SK-N-SH (cell line): ENCODE results near the gene MAML3. TPM values are rescaled to one million over a fixed set of nuclear protein-coding genes. Genes with fewer than 3 reads are reported as not detected.

Experiments used
- CTCF ChIA-PET: fragments of 300-600, 350-600 bp; formaldehyde crosslinking; extraction: SDS; loops from one replicate; lab custom pipeline; 2021; lab: Yijun Ruan, JAX
- POLR2A ChIA-PET: fragments of 350-600 bp; sonication (Branson Sonifier 250); formaldehyde crosslinking; extraction: SDS; loops from one replicate; lab custom pipeline; 2020; ENCODE audit warnings: antibody characterized with exemption, inconsistent platforms; lab: Yijun Ruan, JAX
- DNase-seq: peaks from one replicate; pipeline ENCODE4 v3.0.0; 2012
- H2AFZ ChIP-seq: fragments of 200-600 bp; sonication (generic); 2 replicates; pipeline ENCODE4 v1.8.1; 2016; ENCODE audit warnings: antibody characterized with exemption, mild to moderate bottlenecking, low read depth
- H3F3A ChIP-seq: fragments of 200-600 bp; sonication (generic); replicated peaks from 2 replicates; pipeline ENCODE3; 2016; ENCODE audit warnings: antibody characterized with exemption, mild to moderate bottlenecking; ENCODE audit not compliant: insufficient read depth
- H3K27ac ChIP-seq, 2 experiments: fragments of 200-500 bp in 1 of 2; fragments of 200-600 bp in 1 of 2; sonication (Bioruptor generic) in 1 of 2; sonication (generic), shearing (Covaris generic) in 1 of 2; 2 replicates each; pipeline versions ENCODE4 v1.5.1 to v1.6.1; 2014 to 2016; ENCODE audit warnings: low read depth in 2 of 2, inconsistent platforms in 1 of 2, low read length in 1 of 2, mild to moderate bottlenecking in 1 of 2, mixed read lengths in 1 of 2
- H3K27me3 ChIP-seq: fragments of 200-600 bp; sonication (generic), shearing (Covaris generic); 2 replicates; pipeline ENCODE4 v1.6.1; 2016; ENCODE audit warnings: mixed run types; ENCODE audit not compliant: insufficient read depth
- H3K36me3 ChIP-seq, 2 experiments: fragments of 200-500 bp in 1 of 2; fragments of 200-600 bp in 1 of 2; sonication (Bioruptor generic) in 1 of 2; sonication (generic) in 1 of 2; replicated peaks in 1 of 2; 2 replicates each; pipeline versions ENCODE3 to v1.5.1; 2014 to 2016; ENCODE audit warnings: low read length in 1 of 2, mild to moderate bottlenecking in 1 of 2; ENCODE audit not compliant: insufficient read depth in 2 of 2, control insufficient read depth in 1 of 2
- H3K4me1 ChIP-seq, 2 experiments: fragments of 200-500 bp in 1 of 2; fragments of 200-600 bp in 1 of 2; sonication (Bioruptor generic) in 1 of 2; sonication (generic), shearing (Covaris generic) in 1 of 2; 2 replicates each; pipeline versions ENCODE4 v1.5.1 to v1.6.1; 2014 to 2016; ENCODE audit warnings: low read depth in 1 of 2, low read length in 1 of 2, mixed run types in 1 of 2; ENCODE audit not compliant: insufficient read depth in 2 of 2, control insufficient read depth in 1 of 2
- H3K4me2 ChIP-seq: fragments of 200-600 bp; sonication (generic), shearing (Covaris generic); 2 replicates; pipeline ENCODE4 v1.6.1; 2017; ENCODE audit warnings: mixed run types
- H3K4me3 ChIP-seq, 2 experiments: fragments of 200-500 bp in 1 of 2; fragments of 200-600 bp in 1 of 2; sonication (Bioruptor generic) in 1 of 2; sonication (generic), shearing (Covaris generic) in 1 of 2; 2 replicates each; pipeline versions ENCODE4 v1.5.1 to v1.8.1; 2014 to 2016; ENCODE audit warnings: low read depth in 2 of 2, inconsistent platforms in 1 of 2, low read length in 1 of 2, mild to moderate bottlenecking in 1 of 2, mixed read lengths in 1 of 2, moderate library complexity in 1 of 2
- H3K79me2 ChIP-seq: fragments of 200-600 bp; sonication (generic); 2 replicates; pipeline ENCODE4 v1.8.1; 2017; ENCODE audit warnings: mild to moderate bottlenecking; ENCODE audit not compliant: insufficient read depth
- H3K9ac ChIP-seq: fragments of 200-600 bp; sonication (generic); 2 replicates; pipeline ENCODE4 v1.6.1; 2017; ENCODE audit warnings: mixed run types
- H3K9me2 ChIP-seq: fragments of 200-600 bp; sonication (generic); 2 replicates; pipeline ENCODE4 v1.6.1; 2017; ENCODE audit warnings: mixed run types
- H3K9me3 ChIP-seq: fragments of 200-600 bp; sonication (generic); 2 replicates; pipeline ENCODE4 v1.6.1; 2017; ENCODE audit warnings: mixed run types, mild to moderate bottlenecking, moderate library complexity
- H4K20me1 ChIP-seq: fragments of 200-600 bp; sonication (generic); 2 replicates; pipeline ENCODE4 v1.6.1; 2017; ENCODE audit warnings: mild to moderate bottlenecking, mixed run types; ENCODE audit not compliant: insufficient read depth
- CHD2 ChIP-seq: fragments of 150-350 bp; IDR thresholded peaks from 2 replicates; pipeline ENCODE4 v1.6.1; 2018; ENCODE audit warnings: low read length; ENCODE audit not compliant: partially characterized antibody
- CTCF ChIP-seq: fragments of 200-600 bp; sonication (generic); IDR thresholded peaks from 2 replicates; pipeline ENCODE4 v1.6.1; 2017; ENCODE audit warnings: antibody characterized with exemption, mild to moderate bottlenecking, moderate library complexity
- JUND ChIP-seq: IDR thresholded peaks from 2 replicates; pipeline ENCODE4 v1.4.0; 2012
- MEF2A ChIP-seq: IDR thresholded peaks from 2 replicates; pipeline ENCODE4 v1.4.0; 2012; ENCODE audit warnings: low read depth, borderline replicate concordance
- REST ChIP-seq: IDR thresholded peaks from 2 replicates; pipeline ENCODE4 v1.6.1; 2012; ENCODE audit warnings: mild to moderate bottlenecking, low read depth, low read length, moderate library complexity
- RFX5 ChIP-seq: IDR thresholded peaks from 2 replicates; pipeline ENCODE4 v1.6.1; 2012; ENCODE audit warnings: mild to moderate bottlenecking, improper control_type of control experiment, low read length
- SIN3A ChIP-seq: IDR thresholded peaks from 2 replicates; pipeline ENCODE4 v1.6.1; 2012; ENCODE audit warnings: low read depth, mild to moderate bottlenecking, low read length, moderate library complexity, borderline replicate concordance
- TAF1 ChIP-seq: IDR thresholded peaks from 2 replicates; pipeline ENCODE4 v1.6.1; 2012; ENCODE audit warnings: low read depth, mild to moderate bottlenecking, low read length, moderate library complexity, borderline replicate concordance
- TEAD4 ChIP-seq: IDR thresholded peaks from 2 replicates; pipeline ENCODE4 v1.4.0; 2012; ENCODE audit warnings: mild to moderate bottlenecking, borderline replicate concordance; ENCODE audit not compliant: insufficient read depth
- USF1 ChIP-seq: IDR thresholded peaks from 2 replicates; pipeline ENCODE4 v1.4.0; 2012; ENCODE audit warnings: low read depth, borderline replicate concordance
- WGBS: methylation state at CpG from one replicate; pipeline ENCODE4 v1.1.6; 2017; ENCODE audit warnings: low lambda C conversion rate; 5-methylcytosine and 5-hydroxymethylcytosine counted together
- polyA plus RNA-seq, 3 experiments: library from polyadenylated mRNA; depleted of rRNA; stranded (reverse); fragments of >200 nt; gene quantifications; 2 replicates each; pipeline ENCODE4 v1.2.3, GENCODE V29; 2012

MAML3 gene
- polyA plus RNA-seq, 1 of the 3 experiments (the other 2 are of a cell fraction), result 5.3 TPM

GRCh38 chr4:139854668-139855403 is 299.1 kb downstream of the MAML3 start:
- TF ChIP-seq MEF2A (no peak), SIN3A (no peak), CTCF (no peak), USF1 (no peak), RFX5 (no peak), CHD2 (no peak), JUND (no peak), TEAD4 (no peak), REST (no peak), TAF1 (no peak)
- Histone ChIP-seq H3K9ac (no peak overlapping the region), H3K79me2 (no peaks in the 10 kb centered on the region), H3K4me2 (no peak overlapping the region), H3K4me3 (no peak overlapping the region), H3K4me1 (peaks cover 9 to 41% of the 10 kb centered on the region in 2 experiments; a peak in 3 of 4 replicates), H4K20me1 (no peaks in the 10 kb centered on the region), H3K36me3 (peaks cover 0 to 5% of the 10 kb centered on the region in 2 experiments), H2AFZ (no peak overlapping the region), H3K9me2 (no peaks in the 10 kb centered on the region), H3K9me3 (no peaks in the 10 kb centered on the region), H3K27ac (peak overlapping the region in 1 of 2 experiments; percentile 99; a peak in 2 of 4 replicates), H3F3A (no peaks in the 10 kb centered on the region), H3K27me3 (no peaks in the 10 kb centered on the region)
- CTCF ChIA-PET, result interaction anchor here (0.6 to 2.8 kb wide), 2 partner anchors 11 to 834 kb away, joined by 3 to 10 read pairs; no protein-coding TSS in a partner anchor
- 96% methylated on average over 7 of the region's 7 CpGs for WGBS
- no peak for DNase-seq
- POLR2A ChIA-PET, result interaction anchor here (1.4 to 3.1 kb wide), 3 partner anchors 12 to 383 kb away, joined by 3 to 9 read pairs (median 6); no protein-coding TSS in a partner anchor
